Germinal center (tissue), 1 donor: ENCODE results near the gene CHP1.
"Not testable (repeated sequence)": the region's sequence is repeated elsewhere in the genome, so short reads cannot be mapped to it uniquely, and the experiment has no call there.

Experiments
- DNase-seq: peaks from one replicate; pipeline ENCODE4 v3.0.0; 2012; ENCODE audit warnings: mixed read lengths, low spot score

CHP1 gene

GRCh38 chr15:41256577-41257038 lies 25.5 kb downstream of the CHP1 start:
- DNase-seq = no peak

GRCh38 chr15:41258750-41259471 lies 27.8 kb downstream of the CHP1 start:
- peak; percentile 53 for DNase-seq

- no peak for DNase-seq
Measured at GRCh38 chr15:41259546-41260189, 28.6 kb downstream of the CHP1 start.

GRCh38 chr15:41260924-41261323 lies 29.9 kb downstream of the CHP1 start:
- not testable (repeated sequence) for DNase-seq

- DNase-seq = no peak
Measured at GRCh38 chr15:41262571-41262970, 31.5 kb downstream of the CHP1 start.

- DNase-seq = no peak
Measured at GRCh38 chr15:41263891-41264351, 32.9 kb downstream of the CHP1 start.

- no peak for DNase-seq
Measured at GRCh38 chr15:41269887-41270286, 38.8 kb downstream of the CHP1 start.

- no peak for DNase-seq
Measured at GRCh38 chr15:41276831-41277230, 45.8 kb downstream of the CHP1 start.

GRCh38 chr15:41278319-41278718 lies 47.3 kb downstream of the CHP1 start:
- DNase-seq = no peak

GRCh38 chr15:41279535-41280283 lies 48.6 kb downstream of the CHP1 start:
- DNase-seq = no peak

GRCh38 chr15:41281236-41281635 lies 50.2 kb downstream of the CHP1 start:
- DNase-seq = no peak

GRCh38 chr15:41282436-41282835 lies 51.4 kb downstream of the CHP1 start:
- not testable (repeated sequence) for DNase-seq

- peak; percentile 33 for DNase-seq
Measured at GRCh38 chr15:41282980-41283652, 52.0 kb downstream of the CHP1 start.

GRCh38 chr15:41283653-41284426 lies 52.8 kb downstream of the CHP1 start:
- DNase-seq = peak; percentile 99

- peak; percentile 15 for DNase-seq
Measured at GRCh38 chr15:41284427-41285177, 53.5 kb downstream of the CHP1 start.

- DNase-seq = no peak
Measured at GRCh38 chr15:41285285-41285684, 54.2 kb downstream of the CHP1 start.

- no peak for DNase-seq
Measured at GRCh38 chr15:41286665-41287333, 55.7 kb downstream of the CHP1 start.

GRCh38 chr15:41288464-41288863 lies 57.4 kb downstream of the CHP1 start:
- DNase-seq = no peak

- no peak for DNase-seq
Measured at GRCh38 chr15:41289953-41290352, 58.9 kb downstream of the CHP1 start.

- DNase-seq = peak; percentile 77
Measured at GRCh38 chr15:41291065-41291631, 60.1 kb downstream of the CHP1 start.
